ENCODE results near the gene MORN5. TPM values are rescaled to one million over a fixed set of nuclear protein-coding genes. Genes with fewer than 3 reads are reported as not detected.

Gene MORN5
- total and polyA plus RNA-seq, 2 experiments from 2014 or later, result not detected

DNA sequence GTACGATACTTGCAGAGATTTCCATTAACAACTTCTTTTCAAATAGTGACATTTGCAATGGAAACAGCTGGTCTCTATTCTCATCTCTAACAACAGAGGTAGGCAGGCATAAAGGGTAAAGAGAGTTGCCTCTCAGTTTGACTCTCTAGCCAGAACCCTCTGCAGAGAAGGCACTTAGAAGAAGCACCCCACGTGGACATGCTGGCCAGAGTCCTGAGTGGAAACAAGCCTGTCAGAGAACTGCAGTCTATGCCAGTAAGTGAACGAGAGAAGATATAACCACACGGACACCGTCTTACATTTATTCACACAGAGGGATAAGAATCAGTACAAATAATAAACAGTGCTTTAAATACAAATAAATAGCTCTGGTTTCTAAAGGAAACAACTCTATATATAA, 80.0 kb downstream of the MORN5 start:
- H3K79me2 ChIP-seq (replicated peaks; ENCODE audit: insufficient read depth), result no peaks in the 10 kb centered on the region
- H3K4me3 Mint-ChIP-seq, result no peak overlapping the region
- H3K36me3 Mint-ChIP-seq (ENCODE audit: low read depth), result peaks cover 24% of the 10 kb centered on the region
- no peaks in the 10 kb centered on the region for H3K4me1 Mint-ChIP-seq
- no peak overlapping the region for H3K4me2 ChIP-seq
- no peaks in the 10 kb centered on the region; the same call in 1 of the 2 replicates for H4K20me1 ChIP-seq (replicated peaks; ENCODE audit: insufficient read depth)
- no peaks in the 10 kb centered on the region for H3K4me1 ChIP-seq (ENCODE audit: insufficient read depth)
- H3K27me3 Mint-ChIP-seq (ENCODE audit: insufficient read depth, low read depth, poor library complexity), result peaks cover 5% of the 10 kb centered on the region
- no peaks in the 10 kb centered on the region for H3K9me2 ChIP-seq (ENCODE audit: insufficient read depth)
- peaks cover 19% of the 10 kb centered on the region for H3K36me3 ChIP-seq (ENCODE audit: insufficient read depth)
- no peak overlapping the region for H3K27ac Mint-ChIP-seq
- DNase-seq (ENCODE audit: low spot score) (no peak), ATAC-seq (no peak)
- H3K4me3 ChIP-seq, result no peak overlapping the region
- no peaks in the 10 kb centered on the region for H3K9me3 Mint-ChIP-seq
- 0 out of 2 replicates have a peak, but pooled peaks cover 3% of the 10 kb centered on the region for H3F3A ChIP-seq (replicated peaks; ENCODE audit: low read depth)
- no peak overlapping the region for H2AFZ ChIP-seq
- peaks cover 4% of the 10 kb centered on the region; the same call in 1 of the 2 replicates for H3K27me3 ChIP-seq (ENCODE audit: insufficient read depth)
- H3K27ac ChIP-seq (ENCODE audit: low read depth), result no peak overlapping the region
- TF ChIP-seq, protein P1, sequence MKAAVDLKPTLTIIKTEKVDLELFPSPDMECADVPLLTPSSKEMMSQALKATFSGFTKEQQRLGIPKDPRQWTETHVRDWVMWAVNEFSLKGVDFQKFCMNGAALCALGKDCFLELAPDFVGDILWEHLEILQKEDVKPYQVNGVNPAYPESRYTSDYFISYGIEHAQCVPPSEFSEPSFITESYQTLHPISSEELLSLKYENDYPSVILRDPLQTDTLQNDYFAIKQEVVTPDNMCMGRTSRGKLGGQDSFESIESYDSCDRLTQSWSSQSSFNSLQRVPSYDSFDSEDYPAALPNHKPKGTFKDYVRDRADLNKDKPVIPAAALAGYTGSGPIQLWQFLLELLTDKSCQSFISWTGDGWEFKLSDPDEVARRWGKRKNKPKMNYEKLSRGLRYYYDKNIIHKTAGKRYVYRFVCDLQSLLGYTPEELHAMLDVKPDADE (IDR thresholded peaks at IDR 0.05), result no peak
- TF ChIP-seq, protein P2, sequence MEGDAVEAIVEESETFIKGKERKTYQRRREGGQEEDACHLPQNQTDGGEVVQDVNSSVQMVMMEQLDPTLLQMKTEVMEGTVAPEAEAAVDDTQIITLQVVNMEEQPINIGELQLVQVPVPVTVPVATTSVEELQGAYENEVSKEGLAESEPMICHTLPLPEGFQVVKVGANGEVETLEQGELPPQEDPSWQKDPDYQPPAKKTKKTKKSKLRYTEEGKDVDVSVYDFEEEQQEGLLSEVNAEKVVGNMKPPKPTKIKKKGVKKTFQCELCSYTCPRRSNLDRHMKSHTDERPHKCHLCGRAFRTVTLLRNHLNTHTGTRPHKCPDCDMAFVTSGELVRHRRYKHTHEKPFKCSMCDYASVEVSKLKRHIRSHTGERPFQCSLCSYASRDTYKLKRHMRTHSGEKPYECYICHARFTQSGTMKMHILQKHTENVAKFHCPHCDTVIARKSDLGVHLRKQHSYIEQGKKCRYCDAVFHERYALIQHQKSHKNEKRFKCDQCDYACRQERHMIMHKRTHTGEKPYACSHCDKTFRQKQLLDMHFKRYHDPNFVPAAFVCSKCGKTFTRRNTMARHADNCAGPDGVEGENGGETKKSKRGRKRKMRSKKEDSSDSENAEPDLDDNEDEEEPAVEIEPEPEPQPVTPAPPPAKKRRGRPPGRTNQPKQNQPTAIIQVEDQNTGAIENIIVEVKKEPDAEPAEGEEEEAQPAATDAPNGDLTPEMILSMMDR (conservative IDR thresholded peaks at IDR 0.05; ENCODE audit: low read depth in 2 of 2), result no peak
- no peak for TF ChIP-seq ZNF114 (CRISPR knock-in tag; IDR thresholded peaks at IDR 0.05)

DNA sequence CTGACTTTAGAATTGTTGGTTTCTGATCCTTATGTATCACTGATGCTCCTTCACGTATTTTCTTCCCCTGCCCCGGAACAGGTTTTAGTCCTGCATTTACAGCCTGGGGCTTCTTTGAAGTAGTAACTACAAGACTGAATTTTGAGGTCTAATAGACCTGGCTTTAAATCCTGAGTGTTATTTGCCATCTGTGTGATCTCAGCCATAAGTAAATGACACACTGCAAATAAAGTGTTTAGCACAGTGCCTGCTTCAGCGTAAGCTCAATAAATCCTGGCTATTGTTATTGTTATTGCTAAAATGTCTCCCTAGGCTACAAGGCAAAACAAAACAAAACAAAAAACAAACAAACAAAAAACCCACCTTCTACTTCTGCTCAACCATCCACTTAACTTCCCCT, 84.6 kb downstream of the MORN5 start:
- DNase-seq (ENCODE audit: low spot score) (no peak), ATAC-seq (no peak)
- Histone ChIP-seq H3K4me3 (no peak overlapping the region), H3K36me3 (ENCODE audit: insufficient read depth) (peaks cover 35% of the 10 kb centered on the region), H3K27ac (ENCODE audit: low read depth) (no peak overlapping the region), H3K79me2 (replicated peaks; ENCODE audit: insufficient read depth) (no peaks in the 10 kb centered on the region; the same call in 1 of the 2 replicates), H3K27me3 (ENCODE audit: insufficient read depth) (no peaks in the 10 kb centered on the region), H3F3A (replicated peaks; ENCODE audit: low read depth) (no peaks in the 10 kb centered on the region), H3K4me1 (ENCODE audit: insufficient read depth) (no peaks in the 10 kb centered on the region), H4K20me1 (replicated peaks; ENCODE audit: insufficient read depth) (no peaks in the 10 kb centered on the region; the same call in 1 of the 2 replicates), H2AFZ (no peak overlapping the region), H3K4me2 (no peak overlapping the region), H3K9me2 (ENCODE audit: insufficient read depth) (no peaks in the 10 kb centered on the region)
- no peaks in the 10 kb centered on the region for H3K4me1 Mint-ChIP-seq
- no peaks in the 10 kb centered on the region for H3K9me3 Mint-ChIP-seq
- H3K27ac Mint-ChIP-seq, result no peak overlapping the region
- TF ChIP-seq POLR2AphosphoS5 (IDR thresholded peaks at IDR 0.05; ENCODE audit: low read depth) (no peak), JUNB (IDR thresholded peaks at IDR 0.05; ENCODE audit: unreplicated experiment) (no peak)
- TF ChIP-seq, protein P2 (conservative IDR thresholded peaks at IDR 0.05; ENCODE audit: low read depth in 2 of 2), result no peak
- peaks cover 2% of the 10 kb centered on the region for H3K27me3 Mint-ChIP-seq (ENCODE audit: insufficient read depth, low read depth, poor library complexity)
- H3K4me3 Mint-ChIP-seq, result no peak overlapping the region
- H3K36me3 Mint-ChIP-seq (ENCODE audit: low read depth), result peaks cover 38% of the 10 kb centered on the region
